PFSK-1 (cell line): ENCODE measurements around the gene GOLGA2.

Source experiments
- POLR2AphosphoS5 ChIP-seq: IDR thresholded peaks from 2 replicates; pipeline ENCODE4 v1.6.1; 2012; ENCODE audit warnings: low read depth, mild to moderate bottlenecking, control low read depth, low read length, moderate library complexity
- TAF1 ChIP-seq: IDR thresholded peaks from 2 replicates; pipeline ENCODE4 v1.6.1; 2012; ENCODE audit warnings: low read length, control low read depth, borderline replicate concordance; ENCODE audit not compliant: insufficient read depth
- TF ChIP-seq, protein P1 (sequence below), 2 experiments: IDR thresholded peaks; 2 replicates each; pipeline versions ENCODE4 v1.6.1 to v1.8.0; 2011 to 2012; ENCODE audit warnings: low read depth in 2 of 2, low read length in 2 of 2, control low read depth in 1 of 2, inconsistent platforms in 1 of 2, mild to moderate bottlenecking in 1 of 2, moderate library complexity in 1 of 2; ENCODE audit not compliant: insufficient read depth in 1 of 2

DNA sequence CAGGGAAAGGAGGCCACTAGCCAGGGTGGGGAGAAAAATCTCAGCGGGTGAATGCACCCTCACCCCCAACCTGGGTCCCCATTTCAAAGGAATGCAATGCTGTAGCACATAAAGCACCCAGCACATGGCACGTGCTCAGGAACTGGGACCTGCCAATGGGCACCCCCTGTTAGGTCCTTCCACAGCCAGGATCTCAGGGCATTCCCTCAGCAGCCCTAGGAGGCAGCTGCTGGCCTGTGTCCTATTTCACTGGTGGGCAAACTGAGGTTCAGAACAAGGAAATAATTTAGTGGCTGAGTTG is 63.9 kb downstream of the GOLGA2 start:
- TF ChIP-seq POLR2AphosphoS5 (no peak), TAF1 (no peak)
- TF ChIP-seq, protein P1, sequence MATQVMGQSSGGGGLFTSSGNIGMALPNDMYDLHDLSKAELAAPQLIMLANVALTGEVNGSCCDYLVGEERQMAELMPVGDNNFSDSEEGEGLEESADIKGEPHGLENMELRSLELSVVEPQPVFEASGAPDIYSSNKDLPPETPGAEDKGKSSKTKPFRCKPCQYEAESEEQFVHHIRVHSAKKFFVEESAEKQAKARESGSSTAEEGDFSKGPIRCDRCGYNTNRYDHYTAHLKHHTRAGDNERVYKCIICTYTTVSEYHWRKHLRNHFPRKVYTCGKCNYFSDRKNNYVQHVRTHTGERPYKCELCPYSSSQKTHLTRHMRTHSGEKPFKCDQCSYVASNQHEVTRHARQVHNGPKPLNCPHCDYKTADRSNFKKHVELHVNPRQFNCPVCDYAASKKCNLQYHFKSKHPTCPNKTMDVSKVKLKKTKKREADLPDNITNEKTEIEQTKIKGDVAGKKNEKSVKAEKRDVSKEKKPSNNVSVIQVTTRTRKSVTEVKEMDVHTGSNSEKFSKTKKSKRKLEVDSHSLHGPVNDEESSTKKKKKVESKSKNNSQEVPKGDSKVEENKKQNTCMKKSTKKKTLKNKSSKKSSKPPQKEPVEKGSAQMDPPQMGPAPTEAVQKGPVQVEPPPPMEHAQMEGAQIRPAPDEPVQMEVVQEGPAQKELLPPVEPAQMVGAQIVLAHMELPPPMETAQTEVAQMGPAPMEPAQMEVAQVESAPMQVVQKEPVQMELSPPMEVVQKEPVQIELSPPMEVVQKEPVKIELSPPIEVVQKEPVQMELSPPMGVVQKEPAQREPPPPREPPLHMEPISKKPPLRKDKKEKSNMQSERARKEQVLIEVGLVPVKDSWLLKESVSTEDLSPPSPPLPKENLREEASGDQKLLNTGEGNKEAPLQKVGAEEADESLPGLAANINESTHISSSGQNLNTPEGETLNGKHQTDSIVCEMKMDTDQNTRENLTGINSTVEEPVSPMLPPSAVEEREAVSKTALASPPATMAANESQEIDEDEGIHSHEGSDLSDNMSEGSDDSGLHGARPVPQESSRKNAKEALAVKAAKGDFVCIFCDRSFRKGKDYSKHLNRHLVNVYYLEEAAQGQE (IDR thresholded peaks at IDR 0.05; ENCODE audit: insufficient read depth in 1 of 2, low read depth in 2 of 2, low read length in 2 of 2), result no peak
